HL-60/S4 treated with retinoic acid at 250 ng/mL for 4 days and 3 days (cell line): Measurements from ENCODE around the gene HMGCL.
"Not testable (repeated sequence)": the region's sequence is repeated elsewhere in the genome, so short reads cannot be mapped to it uniquely, and the experiment has no call there.

Source experiments
- in situ Hi-C: fragments of 300-500 bp; cut with MboI; formaldehyde crosslinking; loops from 2 replicates; pipeline ENCODE4 v1.7.0; 2022; ENCODE audit warnings: low sequenced_read_pairs

HMGCL gene

GRCh38 chr1:23799570-23800399 is 25.4 kb downstream of the HMGCL start:
- in situ Hi-C loops = loop anchor here (10.0 kb wide), 1 partner anchor 115 kb away; the partner anchor contains the start of gene CNR2

GRCh38 chr1:23799255-23799569 is 26.0 kb downstream of the HMGCL start:
- in situ Hi-C loops = no loop called here

DNA sequence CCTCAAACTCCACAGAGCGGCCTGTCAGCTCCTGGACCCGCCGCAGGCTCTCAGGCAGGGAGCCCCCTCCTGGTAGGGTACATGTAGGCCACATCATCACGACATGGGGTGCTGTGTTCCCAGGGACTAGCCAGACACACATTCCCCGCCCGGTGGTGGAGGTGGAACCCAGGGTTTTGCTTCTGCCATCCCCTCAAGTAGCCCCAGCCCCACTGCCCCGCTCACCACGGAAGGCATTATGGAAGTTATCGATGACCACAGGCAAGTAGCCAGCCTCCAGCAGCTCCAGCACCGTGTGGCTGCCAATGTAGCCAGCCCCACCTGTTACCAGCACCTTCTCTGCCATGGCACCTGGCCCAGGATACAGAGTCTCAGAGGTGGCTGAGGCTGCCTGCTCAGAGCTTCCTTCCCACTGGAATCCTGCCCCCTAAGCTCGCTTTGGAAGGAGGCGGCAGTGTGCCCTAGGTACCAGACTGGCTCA is 26.5 kb downstream of the HMGCL start:
- in situ Hi-C loops = no loop called here

GRCh38 chr1:23797478-23798448 is 27.5 kb downstream of the HMGCL start:
- in situ Hi-C loops = no loop called here

- in situ Hi-C loops = no loop called here
Measured at GRCh38 chr1:23796466-23797271, 28.6 kb downstream of the HMGCL start.

GRCh38 chr1:23795676-23796465 is 29.4 kb downstream of the HMGCL start:
- in situ Hi-C loops = no loop called here

- in situ Hi-C loops = not testable (repeated sequence)
Measured at GRCh38 chr1:23794732-23795182, 30.5 kb downstream of the HMGCL start.

DNA sequence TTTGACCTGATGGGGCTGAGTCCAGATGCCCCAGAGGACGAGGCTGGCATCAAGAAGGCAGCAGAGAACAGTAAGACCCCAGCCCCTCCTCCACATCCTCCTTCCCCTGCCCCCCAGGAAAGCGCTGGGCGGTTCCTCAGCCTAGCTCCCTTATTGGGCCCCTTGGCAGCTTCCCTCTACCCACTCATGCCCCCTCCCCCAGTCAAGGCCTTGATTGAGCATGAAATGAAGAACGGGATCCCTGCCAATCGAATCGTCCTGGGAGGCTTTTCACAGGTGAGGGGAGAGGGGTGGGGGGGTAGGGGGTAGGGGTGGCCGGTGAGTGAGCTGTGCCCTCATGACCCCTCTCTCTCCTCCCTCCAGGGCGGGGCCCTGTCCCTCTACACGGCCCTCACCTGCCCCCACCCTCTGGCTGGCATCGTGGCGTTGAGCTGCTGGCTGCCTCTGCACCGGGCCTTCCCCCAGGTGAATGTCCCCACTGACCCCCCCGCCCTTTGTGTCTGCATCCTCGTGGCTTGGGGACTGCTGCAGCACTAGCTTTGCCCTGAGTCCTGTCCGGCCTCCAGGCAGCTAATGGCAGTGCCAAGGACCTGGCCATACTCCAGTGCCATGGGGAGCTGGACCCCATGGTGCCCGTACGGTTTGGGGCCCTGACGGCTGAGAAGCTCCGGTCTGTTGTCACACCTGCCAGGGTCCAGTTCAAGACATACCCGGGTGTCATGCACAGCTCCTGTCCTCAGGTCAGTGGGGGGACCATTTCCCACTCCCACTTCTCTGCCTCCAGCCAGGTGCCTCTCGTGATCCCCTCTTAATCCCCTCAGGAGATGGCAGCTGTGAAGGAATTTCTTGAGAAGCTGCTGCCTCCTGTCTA is 31.1 kb downstream of the HMGCL start:
- in situ Hi-C loops = no loop called here

GRCh38 chr1:23793018-23793781 is 32.0 kb downstream of the HMGCL start:
- in situ Hi-C loops = no loop called here

DNA sequence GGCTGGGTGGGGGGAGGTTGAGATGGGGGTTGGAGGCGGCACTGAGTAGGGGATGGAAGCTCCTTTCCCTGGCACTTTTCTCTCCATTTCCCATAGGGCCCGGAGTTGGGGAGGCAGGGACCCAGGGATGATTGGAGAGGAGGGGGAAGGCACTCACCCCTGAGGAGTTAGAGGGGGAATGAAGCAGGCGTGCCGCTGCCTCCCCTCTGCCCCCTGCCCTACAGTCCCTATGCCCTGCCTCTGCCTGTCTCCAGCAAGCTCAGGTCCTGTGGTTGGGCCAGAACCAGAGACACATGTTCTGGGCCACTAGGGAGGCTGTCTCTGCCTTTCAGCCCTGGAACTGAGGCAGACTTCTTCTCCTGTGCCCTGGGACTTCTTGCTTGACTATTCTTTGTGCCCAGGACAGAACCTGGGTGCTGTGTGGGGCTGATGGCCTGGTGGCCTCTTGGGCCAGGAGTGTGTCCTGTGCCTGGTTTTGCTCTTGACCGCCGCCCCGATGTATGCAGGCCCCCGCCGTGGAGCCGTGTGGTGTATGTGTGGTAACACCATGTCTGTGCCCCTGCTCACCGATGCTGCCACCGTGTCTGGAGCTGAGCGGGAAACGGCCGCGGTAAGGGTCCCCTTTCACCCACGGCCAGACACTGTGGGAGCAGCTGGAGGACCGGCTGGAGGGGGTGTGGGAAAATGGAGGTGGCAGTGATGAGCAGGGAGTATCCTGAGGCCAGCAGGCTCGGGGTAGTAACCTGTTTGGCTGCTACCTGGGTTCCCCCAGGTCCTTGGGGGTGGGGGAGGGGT is 32.9 kb downstream of the HMGCL start:
- in situ Hi-C loops = no loop called here

DNA sequence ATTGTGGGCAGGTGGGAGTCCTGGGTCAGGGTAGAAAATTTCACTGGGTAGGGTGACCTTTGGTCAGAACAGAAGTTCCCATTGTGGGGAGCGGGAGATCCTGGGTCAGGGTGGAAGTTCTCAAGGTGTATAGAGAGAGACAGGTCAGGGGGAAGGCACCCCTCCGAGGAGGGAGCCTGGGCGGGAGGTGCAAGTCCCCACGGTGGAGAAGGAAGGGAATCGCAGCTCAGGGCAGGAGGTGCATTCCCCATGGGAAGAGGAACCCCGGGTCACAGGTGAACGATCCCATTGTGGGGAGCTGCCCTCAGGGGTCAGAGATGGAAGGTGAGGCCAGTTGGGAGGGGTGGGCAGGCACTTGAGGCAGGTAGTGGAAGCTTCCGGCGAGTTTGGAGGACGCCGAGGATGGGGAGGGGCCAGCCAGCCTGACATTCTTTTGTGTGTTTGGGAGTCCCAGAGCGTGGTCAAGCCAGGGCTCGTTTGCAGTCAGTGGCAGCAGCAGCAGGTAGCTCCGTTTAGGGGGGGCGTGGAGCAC is 33.6 kb downstream of the HMGCL start:
- in situ Hi-C loops = no loop called here

GRCh38 chr1:23790696-23791515 is 34.3 kb downstream of the HMGCL start, which contains the start of gene LYPLA2:
Gene LYPLA2, plus strand, starts transcription at chr1:23791145. Its CDS starts 1,538 bp downstream, at chr1:23792683.
- in situ Hi-C loops = no loop called here

DNA sequence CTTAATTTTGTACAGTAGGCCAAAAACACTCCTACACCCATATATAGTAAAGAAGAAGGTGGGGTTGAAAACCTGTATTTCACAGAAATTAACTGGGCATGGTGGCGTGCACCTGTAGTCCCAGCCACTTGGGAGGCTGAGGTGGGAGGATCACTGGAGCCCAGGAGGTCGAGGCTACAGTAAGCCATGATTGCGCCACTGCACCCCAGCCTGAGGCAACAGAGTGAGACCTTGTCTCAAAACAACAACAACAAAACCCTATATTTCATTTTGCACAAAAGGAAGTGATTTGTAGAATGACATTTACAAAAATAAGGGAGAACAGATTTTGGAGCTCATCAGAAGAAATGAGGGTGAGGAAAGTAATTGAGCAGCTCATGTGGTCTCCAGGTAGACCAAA is 36.5 kb downstream of the HMGCL start:
- in situ Hi-C loops = no loop called here

DNA sequence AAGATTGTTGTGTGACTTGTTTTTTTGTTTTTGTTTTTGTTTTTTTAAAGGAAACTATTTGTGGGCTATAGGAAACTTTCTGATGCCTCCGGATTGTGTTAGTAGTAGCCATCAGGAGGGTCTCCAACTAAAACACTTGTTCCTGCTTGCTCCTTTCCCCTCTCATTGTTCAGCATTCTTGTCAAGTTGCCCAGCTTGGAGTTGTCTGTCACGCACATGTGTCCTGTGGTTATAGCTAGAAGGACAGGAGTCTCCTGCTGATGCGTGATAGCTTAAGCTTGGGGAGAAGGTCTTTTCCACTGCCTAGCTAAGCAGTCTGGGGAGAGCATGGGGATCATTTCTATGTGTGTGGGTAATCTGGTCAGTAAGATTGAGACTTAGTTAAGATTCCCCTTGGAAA is 37.5 kb downstream of the HMGCL start:
- in situ Hi-C loops = no loop called here

- in situ Hi-C loops = no loop called here
Measured at GRCh38 chr1:23784846-23785245, 40.4 kb downstream of the HMGCL start.

DNA sequence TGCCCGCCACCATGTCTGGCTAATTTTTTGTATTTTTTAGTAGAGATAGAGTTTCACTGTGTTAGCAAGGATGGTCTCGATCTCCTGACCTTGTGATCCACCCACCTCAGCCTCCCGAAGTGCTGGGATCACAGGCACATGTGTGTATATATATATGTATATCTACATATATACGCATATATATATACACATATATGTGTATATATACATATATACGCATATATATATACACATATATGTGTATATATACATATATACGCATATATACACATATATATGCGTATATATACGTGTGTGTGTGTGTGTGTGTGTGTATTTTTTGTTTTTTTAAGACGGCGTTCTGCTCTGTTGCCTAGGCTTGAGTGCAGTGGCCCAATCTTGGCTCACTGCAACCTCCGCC is 42.1 kb downstream of the HMGCL start:
- in situ Hi-C loops = not testable (repeated sequence)
